Head of caudate nucleus (tissue), 42 donors: ENCODE measurements around the gene ITPRIPL2.

Source experiments
- DNase-seq, 42 donors: peaks; one replicate each; pipeline versions ENCODE4 v3.0.0 to v3.0.0-alpha.2; 2020 to 2021; ENCODE audit warnings: mixed read lengths in 7 of 42
- intact Hi-C: fragments of 100-400 bp; cut with DNase I; formaldehyde crosslinking; loops from one replicate; pipeline ENCODE4 v1.15.0; 2022

Gene ITPRIPL2

DNA sequence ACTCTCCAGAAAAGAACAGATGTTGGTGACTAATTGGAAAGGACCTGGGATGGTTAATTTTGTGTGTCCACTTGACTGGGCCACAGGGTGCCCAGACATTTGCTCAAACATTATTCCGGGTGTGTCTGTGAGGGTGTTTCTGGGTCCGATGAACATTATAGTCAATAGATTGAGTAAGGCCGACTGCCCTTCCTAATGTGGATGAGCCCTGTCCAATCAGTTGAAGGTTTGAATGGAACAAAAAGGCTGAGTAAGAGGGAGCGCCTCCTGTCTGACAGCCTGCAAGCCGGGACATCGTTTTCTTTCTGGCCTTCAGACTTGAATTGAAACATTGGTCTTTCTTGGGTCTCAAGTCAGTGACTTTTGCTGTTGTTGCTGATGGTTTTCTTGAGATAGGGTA, 22.8 kb upstream of the ITPRIPL2 start:
- DNase-seq: no peak
- intact Hi-C loops: no loop called here

DNA sequence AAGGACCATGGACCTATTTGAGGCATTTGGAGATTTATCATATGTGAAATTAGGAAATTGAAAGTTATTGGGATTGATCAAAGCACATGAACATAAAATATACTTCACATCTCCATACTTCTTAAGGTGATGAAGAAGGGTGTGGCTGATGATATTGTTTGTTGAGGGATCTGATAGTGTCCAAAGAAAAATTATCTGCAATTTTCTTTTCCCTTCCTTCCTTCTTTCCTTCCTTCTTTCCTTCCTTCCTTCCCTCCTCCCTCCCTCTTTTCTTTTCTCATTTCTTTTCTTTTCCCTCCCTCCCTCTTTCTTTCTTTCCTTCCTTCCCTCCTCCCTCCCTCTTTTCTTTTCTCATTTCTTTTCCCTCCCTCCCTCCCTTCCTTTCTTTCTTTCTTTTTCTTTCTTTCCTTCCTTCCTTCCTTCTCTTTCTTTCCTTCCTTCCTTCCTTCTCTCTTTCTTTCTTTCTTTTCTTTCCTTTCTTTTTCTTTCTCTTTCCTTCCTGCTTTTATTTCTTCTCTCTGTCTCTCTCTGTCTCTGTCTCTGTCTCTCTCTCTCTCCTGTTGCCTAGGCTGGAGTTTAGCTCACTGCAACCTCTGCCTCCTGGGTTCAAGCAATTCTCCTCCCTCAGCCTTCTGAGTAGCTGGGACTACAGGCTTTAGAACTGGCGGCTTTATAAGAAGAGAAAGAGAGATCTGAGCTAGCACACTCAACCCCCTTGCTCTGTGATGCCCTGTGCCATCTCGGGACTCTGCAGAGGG, 20.9 kb upstream of the ITPRIPL2 start:
- intact Hi-C loops: no loop called here
- no peak for DNase-seq

DNA sequence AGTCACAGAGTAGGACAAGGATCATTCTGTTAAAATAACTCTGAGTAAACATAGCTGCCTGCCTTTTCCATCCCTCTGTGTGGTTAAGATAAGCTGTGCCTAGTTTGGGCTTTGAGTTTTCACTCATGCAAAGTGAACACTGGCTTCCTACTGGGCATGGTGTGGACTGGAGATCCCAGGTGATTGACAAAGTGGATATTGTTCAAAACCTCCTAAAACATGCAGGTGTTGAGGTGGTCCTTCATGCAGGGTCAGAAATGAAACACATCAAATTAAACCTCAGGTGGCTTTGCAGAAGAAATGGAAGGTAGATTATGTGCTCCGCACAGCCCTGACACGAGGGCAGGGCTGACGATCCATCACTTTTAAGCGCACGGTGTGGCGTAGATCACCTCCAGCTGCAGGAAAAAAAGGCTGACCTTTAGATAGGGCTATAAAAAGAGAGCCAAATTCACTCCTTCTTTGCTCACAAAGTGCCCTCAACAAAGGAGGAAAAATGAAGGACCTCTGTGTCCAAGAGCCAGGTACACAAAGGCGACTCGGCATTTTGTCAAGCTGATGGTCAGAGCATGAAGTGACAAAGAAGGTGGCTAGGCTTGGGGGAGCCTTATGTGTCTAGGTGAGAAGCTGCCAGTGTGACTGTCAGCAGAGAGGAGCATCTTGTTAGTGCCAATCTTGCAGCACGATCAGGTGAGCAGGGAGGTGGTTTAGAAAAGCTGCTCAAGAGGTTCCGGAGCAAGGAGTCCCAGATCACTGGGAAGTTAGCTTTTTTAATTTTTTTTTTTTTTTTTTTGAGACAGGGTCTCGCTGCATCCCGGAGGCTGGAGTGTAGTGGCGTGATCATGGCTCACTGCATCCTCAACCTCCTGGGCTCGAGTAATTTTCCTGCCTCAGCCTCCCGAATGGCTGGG, 19.9 kb upstream of the ITPRIPL2 start:
- intact Hi-C loops: no loop called here
- DNase-seq: peak in 1 of 42 donors; percentile 29

GRCh38 chr16:19094542-19095365, 19.0 kb upstream of the ITPRIPL2 start:
- intact Hi-C loops: no loop called here
- DNase-seq: no peak

- intact Hi-C loops: no loop called here
- no peak for DNase-seq
Measured at GRCh38 chr16:19095654-19096053, 18.1 kb upstream of the ITPRIPL2 start.

- intact Hi-C loops: no loop called here
- DNase-seq: no peak
Measured at GRCh38 chr16:19098173-19098572, 15.6 kb upstream of the ITPRIPL2 start.

DNA sequence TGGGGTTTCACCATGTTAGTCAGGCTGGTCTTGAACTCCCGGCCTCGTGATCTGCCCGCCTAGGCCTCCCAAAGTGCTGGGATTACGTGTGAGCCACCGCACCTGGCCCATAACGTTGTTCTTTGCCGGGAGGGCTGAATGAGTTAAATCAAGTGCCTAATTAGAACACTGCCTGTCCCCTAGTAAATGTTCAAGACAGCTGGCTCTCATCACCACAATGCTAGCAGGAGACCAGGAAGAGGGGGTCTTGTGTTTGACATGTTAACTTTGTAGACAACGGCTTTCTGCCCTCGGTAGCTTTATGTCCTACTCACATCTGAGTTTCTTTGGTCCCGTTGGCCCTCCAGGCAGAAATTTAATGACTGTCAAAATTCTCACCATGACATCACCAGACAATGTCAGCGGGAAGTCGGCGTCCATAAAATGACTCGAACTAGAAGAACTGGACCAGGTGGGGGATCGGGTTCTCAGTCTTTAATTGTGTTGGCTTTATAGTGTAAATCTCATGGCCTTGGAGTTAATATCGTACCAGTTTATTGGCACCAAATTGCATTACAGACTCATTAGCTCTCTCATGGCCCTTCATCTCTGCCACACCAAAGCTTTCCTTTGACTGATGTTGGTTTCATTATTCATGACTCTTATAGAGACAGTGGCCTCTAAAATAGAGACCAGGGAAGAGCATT, 11.4 kb upstream of the ITPRIPL2 start:
- intact Hi-C loops: no loop called here
- DNase-seq: no peak

DNA sequence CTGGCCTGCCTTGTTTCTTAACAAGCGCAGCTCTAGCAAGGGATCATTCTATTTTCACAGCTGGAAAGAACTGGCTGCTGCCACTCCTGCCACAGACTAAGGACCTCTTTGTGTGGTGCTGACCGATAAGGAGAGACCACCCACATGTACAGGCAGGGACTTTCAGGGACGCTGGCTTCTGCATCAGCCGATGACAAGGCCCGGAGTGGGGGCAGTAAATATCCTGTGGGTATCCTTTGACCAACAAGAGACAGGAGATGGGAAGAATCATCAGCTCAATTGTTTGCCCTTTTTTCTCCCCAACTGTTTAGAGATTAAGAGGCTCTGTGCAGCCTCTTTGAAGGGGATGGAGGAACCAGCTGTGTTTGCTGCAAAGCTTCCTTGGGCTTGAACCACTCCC, 9.2 kb upstream of the ITPRIPL2 start:
- intact Hi-C loops: no loop called here
- DNase-seq: no peak

DNA sequence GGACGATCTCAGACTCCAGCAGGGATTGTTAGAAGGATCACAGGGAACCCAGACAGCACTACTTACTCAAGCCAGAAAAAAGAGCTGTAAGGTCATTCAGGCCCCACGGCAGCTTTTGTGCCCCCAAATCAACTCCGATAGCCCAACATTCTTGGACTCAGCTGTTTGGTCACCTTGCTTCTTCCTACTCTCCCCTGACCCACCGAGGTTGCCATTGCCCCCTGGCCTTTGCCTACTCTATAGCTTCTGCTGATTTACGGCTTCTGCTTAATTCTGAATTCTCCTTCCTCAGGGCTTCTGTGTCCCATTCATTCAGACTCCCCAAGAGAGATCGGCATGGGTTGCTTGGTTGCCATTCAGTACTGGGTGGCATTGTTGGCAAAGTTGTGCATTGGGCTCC, 8.6 kb upstream of the ITPRIPL2 start:
- DNase-seq: no peak
- intact Hi-C loops: no loop called here

DNA sequence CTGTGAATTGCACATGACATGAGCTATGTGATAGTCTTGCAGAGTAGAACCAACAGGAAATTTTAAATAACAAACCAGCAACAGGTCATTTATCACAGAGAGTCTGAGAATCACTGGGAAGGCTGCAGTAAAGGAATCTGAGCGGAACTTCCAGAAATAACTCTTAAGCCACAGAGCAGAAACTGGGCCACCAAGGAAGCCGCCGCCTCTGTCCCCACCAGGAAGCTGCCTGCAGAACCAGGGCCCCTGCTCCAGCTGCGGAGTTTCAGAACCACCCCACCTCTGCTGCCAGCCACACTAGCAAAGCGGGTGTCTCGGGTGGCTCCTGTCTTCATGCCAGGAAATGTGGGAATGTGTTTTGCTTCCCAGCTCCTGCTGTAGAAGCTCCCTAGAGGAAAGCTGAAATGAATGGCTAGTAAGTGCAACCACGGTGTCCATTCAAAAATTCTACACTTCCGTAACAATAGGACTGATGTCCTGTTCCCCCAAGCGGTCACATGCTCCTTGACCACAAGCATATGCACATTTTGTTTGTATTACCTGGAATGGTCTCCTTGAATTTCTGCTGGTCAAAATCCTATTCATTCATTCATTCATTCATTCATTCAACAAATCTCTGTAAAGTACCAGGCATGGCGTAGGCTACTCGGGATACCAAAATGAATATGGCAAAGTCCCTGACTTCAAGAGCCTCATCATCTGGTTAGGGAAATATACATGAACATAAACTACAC, 7.7 kb upstream of the ITPRIPL2 start:
- intact Hi-C loops: no loop called here
- peak in 8 of 42 donors; percentile 14 to 55 (median 36) for DNase-seq

DNA sequence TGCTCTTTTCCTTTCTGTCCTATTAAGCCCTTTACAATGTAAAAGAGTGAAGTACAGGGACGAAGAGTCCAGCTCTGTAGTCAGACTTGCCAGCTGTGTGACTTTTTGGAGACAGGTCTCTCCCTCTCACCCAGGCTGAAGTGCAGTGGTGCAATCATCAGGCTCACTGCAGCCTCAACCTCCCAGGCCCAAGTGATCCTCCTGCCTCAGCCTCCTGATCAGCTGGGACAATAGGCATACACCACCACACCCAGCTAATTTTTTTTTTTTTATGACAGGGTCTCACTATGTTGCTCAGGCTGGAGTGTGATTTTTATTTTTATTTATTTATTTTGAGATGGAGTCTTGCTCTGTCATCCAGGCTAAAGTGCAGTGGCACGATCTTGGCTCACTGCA, 7.1 kb upstream of the ITPRIPL2 start:
- DNase-seq: no peak
- intact Hi-C loops: no loop called here

DNA sequence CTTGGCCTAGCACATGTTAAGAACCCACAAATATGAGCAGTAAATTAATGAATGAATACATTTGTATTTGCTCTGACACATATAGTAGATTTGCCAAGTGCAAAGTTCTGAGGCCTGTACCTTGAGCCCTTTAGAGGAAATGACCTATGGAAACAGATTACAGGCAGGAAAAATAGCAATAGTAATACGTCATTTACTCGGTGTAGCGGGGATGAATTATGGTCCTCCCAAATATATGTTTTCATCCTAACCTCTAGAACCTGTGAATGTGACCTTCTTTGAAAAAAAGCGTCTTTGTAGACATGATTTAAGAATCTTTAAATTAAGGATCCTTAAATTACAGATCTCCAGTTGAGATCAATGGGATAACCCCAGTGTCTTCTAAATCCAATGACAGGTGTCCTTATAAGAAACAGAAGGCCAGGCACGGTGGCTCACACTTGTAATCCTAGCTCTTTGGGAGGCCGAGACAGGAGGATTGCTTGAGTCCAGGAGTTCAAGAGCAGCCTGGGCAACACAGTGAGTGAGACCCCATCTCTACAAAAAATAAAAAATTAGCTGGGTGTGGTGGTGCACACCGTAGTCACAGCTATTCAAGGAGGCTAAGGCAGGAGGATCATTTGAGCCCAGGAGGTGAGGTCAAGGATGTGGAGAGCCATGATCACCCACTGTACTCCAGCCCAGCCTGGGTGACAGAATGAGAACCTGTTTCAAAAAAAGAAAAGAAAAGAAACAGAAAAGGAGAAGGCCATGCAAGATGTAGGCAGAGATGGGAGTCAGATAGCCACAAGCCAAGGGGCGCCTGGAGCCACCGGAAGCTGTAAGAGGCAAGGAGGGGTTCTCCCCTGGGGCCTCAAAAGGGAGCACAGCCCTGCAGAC, 5.1 kb upstream of the ITPRIPL2 start:
- intact Hi-C loops: no loop called here
- no peak for DNase-seq

GRCh38 chr16:19109288-19109664, 4.5 kb upstream of the ITPRIPL2 start:
- intact Hi-C loops: no loop called here
- DNase-seq: no peak

DNA sequence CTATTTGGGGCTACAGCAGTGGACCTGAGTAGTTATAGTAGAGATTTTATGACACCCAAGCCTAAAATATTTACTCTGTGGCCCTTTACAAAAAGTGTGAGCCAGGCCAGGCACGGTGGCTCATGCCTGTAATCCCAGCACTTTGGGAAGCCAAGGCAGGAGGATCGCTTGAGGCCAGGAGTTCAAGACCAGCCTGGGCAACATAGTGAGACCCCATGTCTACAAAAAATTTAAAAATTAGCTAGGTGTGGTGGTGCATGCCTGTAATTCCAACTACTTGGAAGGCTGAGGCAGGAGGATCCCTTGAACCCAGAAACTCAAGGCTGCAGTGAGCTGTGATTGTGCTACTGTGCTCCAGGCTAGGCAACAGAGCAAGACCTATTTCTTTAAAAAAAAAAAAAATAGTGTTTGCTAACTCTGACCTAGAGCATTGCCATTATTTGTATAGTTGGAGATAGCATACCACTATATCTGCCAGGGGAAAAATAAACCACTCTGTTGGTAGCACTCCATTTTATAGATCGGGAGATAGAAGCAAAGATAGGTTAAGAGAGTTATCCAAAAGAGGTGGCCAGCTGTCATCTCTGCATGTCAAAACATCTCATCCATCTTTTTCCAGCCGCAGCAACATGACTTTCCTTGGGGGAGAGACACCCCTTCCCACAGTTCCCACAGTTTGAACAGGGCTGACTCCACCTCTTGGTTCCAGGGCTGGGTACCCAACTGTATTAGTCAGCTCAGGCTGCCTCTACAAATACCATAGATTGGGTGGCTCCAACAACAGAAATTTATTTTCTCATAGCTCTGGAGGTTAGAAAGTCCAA, 3.0 kb upstream of the ITPRIPL2 start:
- intact Hi-C loops: no loop called here

DNA sequence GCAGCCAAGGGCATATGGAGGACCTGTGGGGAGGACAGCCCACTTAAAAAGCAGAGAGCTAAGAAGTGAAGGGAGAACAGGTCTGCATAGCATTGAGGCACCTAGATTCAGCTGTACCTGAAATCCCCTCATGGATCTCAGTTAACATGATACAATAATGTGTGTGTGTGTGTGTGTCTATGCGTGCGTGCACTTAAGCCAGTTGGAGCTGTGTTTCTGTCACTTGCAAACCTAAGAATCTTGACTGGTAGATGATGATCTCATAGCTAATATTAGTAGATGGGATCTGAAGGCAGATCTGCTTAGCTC, 1.7 kb upstream of the ITPRIPL2 start:
- intact Hi-C loops: no loop called here
- DNase-seq: no peak

More for the DNA sequence above, 3.0 kb upstream of the ITPRIPL2 start:
- no peak for DNase-seq

DNA sequence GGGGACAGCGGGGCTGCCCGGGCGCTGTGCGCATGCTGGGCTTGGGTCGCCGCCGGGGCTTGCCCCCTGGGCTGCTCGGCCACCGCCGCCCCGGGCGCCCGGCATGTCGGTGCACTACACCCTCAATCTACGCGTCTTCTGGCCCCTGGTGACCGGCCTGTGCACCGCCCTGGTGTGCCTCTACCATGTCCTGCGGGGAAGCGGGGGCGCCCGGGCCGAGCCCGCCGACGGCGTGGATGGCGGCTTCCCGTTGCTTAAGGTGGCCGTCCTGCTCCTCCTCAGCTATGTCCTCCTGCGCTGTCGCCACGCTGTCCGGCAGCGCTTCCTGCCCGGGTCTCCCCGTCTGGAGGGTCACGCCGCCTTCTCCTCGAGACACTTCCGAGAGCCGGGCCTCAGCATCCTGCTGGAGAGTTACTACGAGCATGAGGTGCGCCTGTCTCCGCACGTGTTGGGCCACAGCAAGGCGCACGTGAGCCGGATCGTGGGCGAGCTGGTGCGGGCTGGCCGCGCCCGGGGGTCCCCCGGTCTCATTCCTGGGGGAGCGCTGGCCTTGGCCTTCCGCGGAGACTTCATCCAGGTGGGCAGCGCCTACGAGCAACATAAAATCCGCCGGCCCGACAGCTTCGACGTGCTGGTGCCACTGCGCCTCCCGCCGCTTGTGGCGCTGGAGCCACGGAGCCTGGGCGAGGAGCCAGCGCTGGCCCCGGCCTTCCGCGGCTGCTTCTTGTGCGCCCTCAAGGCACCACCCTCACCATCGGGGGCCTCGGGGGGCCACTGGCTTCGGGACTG, 789 bp downstream of the ITPRIPL2 start:
- DNase-seq: peak in 12 of 42 donors; percentile 11 to 47 (median 20)
- intact Hi-C loops: no loop called here
